ENCODE data around the gene TCEA2. TPM values are rescaled to one million over a fixed set of nuclear protein-coding genes. Genes with fewer than 3 reads are reported as not detected.

The TCEA2 gene
- total RNA-seq, 1 experiment from 2014 or later, result 40.6 TPM

DNA sequence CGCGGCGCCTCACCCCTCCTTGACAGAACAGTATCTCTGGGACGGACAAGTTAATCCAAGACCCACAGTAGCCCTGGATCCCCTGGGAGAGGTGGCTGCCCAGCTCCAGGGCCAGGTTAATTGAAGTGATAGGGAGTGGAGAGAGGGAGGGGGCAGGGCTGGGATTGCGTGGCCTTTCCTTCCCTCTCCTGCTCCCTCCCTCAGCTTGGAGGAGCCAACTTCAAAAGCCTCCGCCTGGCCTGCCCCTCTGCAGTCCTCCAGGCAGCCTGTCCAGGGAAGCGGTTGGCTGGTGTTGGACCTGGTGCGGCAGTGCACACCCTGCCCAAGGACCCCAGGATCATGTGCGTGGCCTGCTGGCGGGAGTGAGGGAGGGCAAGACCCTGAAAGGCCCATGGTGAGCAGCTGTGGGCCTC is 27.1 kb upstream of the TCEA2 start, which contains the start of gene C20orf204:
Gene C20orf204, plus strand, starts transcription at position 250 of the 413 bp plus-strand sequence. Its CDS starts 142 bp downstream, at position 392.
- no peak for DNase-seq (ENCODE audit: low spot score)

GRCh38 chr20:64036346-64037198 is 26.4 kb upstream of the TCEA2 start:
- DNase-seq (ENCODE audit: low spot score), result no peak

DNA sequence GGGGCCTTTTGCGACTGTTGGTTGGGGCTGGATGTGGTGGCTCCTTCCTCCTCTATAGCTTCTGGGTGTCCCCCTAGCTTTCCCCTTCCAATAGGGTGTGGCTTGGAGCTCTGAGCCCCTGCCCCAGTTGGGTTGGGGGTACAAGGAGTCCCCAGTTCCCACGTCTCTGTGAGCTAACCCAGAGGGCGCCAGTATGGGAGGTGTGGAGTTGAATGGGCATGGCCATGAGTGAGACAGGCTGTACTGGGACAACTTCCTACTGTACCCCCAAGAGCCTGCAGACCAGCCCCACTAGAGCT is 25.9 kb upstream of the TCEA2 start:
- DNase-seq (ENCODE audit: low spot score), result no peak

GRCh38 chr20:64037498-64038213 is 25.3 kb upstream of the TCEA2 start:
- DNase-seq (ENCODE audit: low spot score), result no peak

DNA sequence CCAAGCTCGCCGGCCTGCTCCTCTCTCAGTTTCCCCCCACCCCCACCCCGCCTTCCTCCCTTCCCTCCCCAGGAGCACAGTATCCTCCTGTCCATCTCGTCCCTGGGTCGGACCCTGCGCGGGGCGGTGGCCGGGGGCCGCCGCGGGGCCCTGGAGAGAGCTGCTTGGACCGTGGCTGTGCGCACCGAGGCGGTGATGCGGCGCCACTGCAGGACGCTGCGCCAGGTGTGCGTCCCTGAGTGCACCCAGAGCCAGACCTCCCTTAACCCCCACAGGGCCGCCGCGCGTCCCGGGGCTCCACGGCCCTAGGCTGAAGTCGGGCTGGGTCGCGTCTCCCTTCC is 24.8 kb upstream of the TCEA2 start:
- DNase-seq (ENCODE audit: low spot score), result no peak

DNA sequence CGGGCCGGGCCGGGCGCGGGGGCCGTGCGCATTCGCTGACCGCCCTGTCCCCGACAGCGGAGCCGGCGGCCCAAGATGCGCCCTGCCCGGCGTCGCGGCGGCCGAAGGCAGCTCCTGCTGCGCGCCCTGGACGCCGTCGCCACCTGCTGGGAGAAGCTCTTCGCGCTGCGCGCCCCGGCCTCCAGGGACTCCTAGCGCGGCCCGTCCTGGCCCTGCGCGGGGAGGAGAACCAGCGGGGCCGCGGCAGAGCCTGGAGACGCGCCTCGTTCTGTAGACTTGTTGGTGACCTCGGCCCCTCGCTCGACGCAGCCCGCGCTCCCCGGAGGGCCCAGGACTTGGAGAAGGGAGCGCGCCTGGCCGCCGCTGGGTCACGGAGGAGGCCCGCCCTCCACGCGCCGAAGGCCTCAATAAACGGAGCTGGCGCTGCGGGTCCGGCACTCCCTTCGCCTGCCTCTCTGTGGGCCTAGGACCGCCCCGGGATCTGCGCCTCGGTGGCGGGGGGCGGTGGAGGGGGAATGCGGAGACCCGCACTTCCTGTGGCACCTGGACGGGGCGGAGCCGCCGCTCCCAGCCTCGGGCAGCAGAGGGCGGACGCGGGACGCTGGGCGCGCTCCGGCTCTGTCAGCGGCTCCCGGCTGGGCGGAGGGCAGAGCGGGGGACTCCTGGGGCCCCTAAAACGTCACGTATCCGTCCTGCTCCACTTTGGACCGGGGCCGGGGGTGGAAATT is 24.3 kb upstream of the TCEA2 start:
- DNase-seq (ENCODE audit: low spot score), result peak; percentile 52

GRCh38 chr20:64039293-64040160 is 23.5 kb upstream of the TCEA2 start:
- no peak for DNase-seq (ENCODE audit: low spot score)

GRCh38 chr20:64040231-64041039 is 22.6 kb upstream of the TCEA2 start:
- DNase-seq (ENCODE audit: low spot score), result no peak

DNA sequence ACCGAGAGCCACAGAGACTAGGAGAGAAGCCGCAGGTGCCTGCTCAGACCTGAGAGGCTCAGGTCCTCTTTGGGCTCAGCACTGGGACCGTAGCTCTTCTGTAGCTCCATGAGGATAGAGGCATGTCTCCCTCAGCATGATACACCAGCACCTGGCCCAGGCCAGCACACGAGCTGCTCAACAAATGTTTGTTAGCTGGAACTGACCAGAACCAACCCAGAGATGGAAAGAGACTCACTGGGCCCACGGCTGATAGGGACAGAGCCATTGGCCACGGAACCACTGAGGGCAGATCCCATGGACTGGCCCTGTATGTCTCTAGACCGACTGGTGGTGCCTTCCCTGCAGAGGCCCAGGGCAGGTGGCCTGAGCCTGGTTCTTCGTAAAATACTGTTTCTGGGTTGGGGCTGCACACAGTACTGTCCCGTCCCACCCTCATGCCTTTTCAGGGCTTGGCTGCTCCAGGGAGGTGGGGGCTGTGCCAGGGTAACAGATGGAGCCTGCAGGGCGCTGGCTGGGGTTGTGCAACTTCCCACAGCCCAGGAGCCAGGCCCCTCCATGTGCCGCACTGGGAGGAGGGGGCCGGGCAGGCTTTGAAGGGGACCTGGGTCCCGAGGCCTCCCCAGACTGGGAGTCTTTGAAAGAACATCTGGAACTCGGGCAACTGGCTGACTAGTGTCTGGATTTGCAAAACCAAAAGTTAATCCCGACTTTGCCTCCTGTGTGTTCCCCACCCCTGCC is 21.8 kb upstream of the TCEA2 start:
- DNase-seq (ENCODE audit: low spot score), result no peak

DNA sequence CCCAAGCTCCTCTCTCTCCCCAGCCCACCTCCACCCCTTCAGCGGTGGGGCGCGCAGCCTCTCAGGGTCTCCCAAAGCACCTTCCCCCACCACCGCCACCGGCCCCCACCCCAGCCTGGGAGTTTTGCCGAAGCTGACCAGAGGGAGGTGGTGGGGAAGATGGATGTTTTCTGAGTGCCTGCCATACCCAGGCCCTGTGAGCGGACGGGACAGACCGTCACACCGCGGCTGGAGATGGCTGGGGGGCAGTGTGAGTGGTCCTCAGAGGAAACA is 21.3 kb upstream of the TCEA2 start:
- DNase-seq (ENCODE audit: low spot score), result no peak

GRCh38 chr20:64042054-64042781 is 20.8 kb upstream of the TCEA2 start:
- DNase-seq (ENCODE audit: low spot score), result no peak

- no peak for DNase-seq (ENCODE audit: low spot score)
Observed at GRCh38 chr20:64043768-64044167, 19.2 kb upstream of the TCEA2 start.

DNA sequence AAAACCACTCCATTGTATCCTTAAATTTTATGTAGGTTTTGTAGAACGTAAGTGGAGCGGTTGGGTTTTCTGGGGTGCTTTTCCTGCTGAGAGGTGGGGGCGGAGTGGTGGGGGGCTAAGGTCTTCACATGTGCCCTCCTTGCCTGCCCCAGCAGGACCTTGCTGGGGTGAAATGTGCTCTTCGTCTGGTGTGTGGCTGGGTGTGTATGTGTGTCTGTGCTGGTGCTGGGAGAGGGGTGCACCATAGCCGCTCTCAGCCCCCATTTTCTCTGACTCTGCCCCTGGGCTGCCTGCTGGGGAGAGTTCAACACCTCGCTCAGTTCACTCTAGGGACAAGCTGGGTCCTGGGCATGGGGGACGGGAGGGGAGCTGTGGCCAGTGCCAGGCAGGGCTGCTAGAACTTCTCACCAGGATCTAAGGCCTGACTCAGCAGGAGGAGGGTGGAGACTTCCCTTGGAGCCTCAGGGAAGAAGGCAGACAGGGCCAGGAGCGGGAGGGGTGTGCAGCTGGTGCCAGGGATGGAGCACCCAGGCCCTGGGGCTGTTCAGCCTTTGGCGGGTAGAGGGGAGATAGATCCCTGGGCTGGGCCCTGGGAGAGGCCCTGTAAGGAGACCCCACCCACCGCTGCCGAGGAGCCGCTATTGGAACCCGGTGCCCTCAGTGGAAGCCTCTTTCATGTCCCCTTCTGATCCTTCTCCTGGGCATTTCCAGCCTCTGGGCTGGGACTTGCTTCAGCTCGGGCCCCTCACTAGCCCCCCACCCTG is 18.3 kb upstream of the TCEA2 start:
- peak; percentile 87 for DNase-seq (ENCODE audit: low spot score)

- no peak for DNase-seq (ENCODE audit: low spot score)
Observed at GRCh38 chr20:64045346-64046011, 17.5 kb upstream of the TCEA2 start.

GRCh38 chr20:64047046-64047389 is 16.0 kb upstream of the TCEA2 start:
- DNase-seq (ENCODE audit: low spot score), result no peak

DNA sequence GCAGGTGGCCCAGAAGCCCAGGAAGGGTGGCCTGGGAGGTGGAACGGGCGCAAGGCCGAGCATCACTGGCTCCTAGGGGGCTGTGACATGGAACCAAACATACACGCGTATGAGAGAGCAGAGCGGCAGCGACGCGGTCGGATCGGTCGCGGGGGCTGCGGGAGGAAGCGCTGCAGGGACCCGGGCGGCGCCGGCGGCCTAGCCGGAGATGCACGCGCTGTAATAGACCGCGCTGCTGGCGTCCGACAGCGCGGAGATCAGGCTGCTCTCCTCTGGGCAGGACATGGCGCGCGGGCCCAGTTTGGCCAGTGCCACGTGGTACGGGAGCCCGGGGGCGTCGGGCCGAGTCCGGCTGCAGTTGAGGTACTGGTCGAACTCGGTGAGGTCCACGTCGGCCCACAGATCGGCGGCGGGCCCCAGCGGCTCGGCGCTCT is 15.0 kb upstream of the TCEA2 start:
- DNase-seq (ENCODE audit: low spot score), result no peak

DNA sequence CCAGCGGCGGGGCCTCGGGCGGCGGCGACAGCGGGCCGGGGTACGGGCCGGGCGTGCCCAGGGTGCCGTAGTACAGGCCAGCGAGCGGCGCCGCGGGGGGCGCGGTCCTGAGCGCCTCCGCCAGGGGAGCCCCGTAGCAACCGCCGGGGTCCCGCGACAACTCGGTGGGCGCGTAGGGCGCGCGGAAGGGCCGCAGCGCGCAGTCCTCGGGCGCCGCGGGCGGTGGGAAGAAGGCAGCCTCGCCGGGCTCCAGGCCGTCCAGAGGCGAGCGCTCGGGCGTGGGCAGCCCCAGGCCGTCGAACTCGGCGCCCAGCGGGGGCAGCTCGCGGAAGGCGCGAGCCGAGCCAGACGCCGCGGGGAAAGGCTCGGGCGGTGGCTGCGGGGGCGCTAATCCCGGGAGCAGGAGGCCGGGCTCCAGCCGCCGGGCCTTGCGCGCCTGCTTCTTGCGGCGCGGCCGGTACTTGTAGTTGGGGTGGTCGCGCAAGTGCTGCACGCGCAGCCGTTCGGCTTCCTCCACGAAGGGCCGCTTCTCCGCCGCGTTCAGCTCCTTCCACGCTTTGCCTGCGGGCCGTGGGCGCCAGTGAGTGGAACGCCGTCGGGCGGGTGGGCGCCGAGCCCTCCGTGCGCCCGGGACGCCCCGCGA is 14.5 kb upstream of the TCEA2 start:
- no peak for DNase-seq (ENCODE audit: low spot score)
